ENCODE results near the gene NIN.

NIN gene, protein sequence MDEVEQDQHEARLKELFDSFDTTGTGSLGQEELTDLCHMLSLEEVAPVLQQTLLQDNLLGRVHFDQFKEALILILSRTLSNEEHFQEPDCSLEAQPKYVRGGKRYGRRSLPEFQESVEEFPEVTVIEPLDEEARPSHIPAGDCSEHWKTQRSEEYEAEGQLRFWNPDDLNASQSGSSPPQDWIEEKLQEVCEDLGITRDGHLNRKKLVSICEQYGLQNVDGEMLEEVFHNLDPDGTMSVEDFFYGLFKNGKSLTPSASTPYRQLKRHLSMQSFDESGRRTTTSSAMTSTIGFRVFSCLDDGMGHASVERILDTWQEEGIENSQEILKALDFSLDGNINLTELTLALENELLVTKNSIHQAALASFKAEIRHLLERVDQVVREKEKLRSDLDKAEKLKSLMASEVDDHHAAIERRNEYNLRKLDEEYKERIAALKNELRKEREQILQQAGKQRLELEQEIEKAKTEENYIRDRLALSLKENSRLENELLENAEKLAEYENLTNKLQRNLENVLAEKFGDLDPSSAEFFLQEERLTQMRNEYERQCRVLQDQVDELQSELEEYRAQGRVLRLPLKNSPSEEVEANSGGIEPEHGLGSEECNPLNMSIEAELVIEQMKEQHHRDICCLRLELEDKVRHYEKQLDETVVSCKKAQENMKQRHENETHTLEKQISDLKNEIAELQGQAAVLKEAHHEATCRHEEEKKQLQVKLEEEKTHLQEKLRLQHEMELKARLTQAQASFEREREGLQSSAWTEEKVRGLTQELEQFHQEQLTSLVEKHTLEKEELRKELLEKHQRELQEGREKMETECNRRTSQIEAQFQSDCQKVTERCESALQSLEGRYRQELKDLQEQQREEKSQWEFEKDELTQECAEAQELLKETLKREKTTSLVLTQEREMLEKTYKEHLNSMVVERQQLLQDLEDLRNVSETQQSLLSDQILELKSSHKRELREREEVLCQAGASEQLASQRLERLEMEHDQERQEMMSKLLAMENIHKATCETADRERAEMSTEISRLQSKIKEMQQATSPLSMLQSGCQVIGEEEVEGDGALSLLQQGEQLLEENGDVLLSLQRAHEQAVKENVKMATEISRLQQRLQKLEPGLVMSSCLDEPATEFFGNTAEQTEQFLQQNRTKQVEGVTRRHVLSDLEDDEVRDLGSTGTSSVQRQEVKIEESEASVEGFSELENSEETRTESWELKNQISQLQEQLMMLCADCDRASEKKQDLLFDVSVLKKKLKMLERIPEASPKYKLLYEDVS (N-terminal part only)

GRCh38 chr14:50830932-50831725 lies at the start of gene NIN:
Gene NIN, minus strand, starts transcription at chr14:50831162. Its CDS starts 9,106 bp downstream, at chr14:50822056.
- peak; percentile 77 for DNase-seq (ENCODE audit: low spot score)

DNA sequence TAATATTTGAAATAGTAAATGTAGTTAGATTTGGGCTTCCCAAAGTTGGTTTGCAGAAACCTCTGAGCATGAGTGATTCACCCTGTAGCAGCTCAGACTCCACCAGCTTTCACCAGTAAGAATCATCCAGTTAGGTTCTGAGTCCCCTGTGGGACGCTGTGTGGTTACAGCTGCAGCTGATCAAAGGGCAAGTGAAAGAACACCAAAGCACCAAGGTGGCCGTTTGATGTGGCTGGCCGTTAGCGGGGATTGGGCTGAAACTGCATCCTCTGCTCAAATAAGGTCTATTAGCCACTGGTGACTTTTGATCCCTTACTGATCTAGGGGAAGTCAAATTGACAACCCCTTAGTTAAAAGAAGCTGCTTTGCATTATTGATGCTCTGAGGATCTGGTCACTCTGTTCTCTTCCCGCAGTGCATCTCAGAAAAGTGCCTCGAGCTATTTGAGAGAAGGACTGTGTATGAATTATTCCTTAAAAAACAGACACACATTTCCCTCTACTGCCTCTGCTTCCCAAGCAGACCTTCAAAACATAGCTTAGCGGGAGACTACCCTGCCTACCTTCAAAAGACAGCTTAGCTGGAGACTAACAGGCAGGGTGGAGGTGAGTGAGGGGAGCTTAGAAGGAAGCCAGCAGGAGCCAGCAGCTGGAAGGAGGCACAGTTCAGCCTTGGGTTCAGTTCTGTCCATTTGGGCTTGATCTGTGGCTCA lies 44.6 kb upstream of the NIN start:
- DNase-seq (ENCODE audit: low spot score): no peak

DNA sequence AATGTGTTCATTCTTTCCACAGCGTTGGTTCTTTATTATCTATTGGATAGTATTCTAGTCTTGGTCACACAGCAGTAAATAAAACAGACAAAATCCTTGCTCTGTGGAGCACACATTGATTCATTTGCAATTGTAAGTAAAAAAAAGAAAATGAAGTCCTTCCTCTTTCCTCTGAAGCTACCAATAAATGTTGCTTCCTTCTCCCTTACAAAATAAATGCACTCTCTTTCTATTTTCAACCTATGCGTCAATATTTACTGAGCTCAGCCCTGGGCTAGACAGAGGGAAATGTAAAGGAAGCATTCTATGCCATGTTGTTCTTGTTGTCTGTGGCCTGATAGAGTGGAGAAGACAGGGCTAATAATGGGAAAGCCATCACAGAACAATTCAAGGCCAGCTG lies 43.8 kb upstream of the NIN start:
- no peak for DNase-seq (ENCODE audit: low spot score)

GRCh38 chr14:50871914-50872732 lies 41.2 kb upstream of the NIN start, which contains the start of gene ABHD12B:
Gene ABHD12B, plus strand, starts transcription at chr14:50872053. Its CDS starts 122 bp downstream, at chr14:50872175.
- DNase-seq (ENCODE audit: low spot score): no peak

DNA sequence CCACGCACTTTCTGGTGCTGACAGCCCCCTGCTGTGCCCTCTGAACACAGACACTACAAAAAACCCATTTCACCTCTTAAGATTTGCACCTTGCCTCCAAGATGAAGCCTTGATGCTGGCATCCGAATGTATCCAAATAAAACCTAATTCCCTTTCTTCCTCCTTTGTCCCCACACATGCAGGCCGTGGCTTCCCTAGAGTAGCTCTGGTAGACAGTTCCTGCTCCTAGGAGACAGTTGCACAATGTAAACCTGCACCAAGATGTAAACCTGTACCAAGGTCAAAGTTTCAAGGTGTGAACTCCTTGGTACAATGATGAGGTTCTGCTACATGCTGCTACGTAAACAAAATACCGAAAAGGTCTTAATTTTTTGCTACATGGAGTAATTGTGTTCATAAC lies 40.3 kb upstream of the NIN start:
- no peak for DNase-seq (ENCODE audit: low spot score)

GRCh38 chr14:50865391-50866076 lies 34.6 kb upstream of the NIN start:
- DNase-seq (ENCODE audit: low spot score): no peak

DNA sequence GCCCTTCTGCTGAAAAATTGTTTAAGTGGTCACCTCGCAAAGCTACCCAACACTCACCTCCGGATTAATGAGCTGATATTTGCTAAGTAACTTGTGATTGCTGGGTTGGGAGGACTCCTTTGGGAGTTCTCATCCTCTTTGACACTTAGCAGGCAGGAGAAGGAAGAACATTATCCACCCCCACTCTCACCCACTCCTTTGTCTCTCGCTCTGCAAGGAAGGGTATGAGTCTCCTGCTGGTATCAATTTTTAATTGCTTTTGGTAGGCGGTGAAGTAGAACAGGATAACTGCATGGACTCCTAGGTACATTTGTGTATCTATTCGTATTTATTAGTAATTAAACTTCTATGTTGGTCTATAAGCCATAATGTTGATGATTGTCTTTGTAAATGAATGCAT lies 34.0 kb upstream of the NIN start:
- DNase-seq (ENCODE audit: low spot score): no peak

DNA sequence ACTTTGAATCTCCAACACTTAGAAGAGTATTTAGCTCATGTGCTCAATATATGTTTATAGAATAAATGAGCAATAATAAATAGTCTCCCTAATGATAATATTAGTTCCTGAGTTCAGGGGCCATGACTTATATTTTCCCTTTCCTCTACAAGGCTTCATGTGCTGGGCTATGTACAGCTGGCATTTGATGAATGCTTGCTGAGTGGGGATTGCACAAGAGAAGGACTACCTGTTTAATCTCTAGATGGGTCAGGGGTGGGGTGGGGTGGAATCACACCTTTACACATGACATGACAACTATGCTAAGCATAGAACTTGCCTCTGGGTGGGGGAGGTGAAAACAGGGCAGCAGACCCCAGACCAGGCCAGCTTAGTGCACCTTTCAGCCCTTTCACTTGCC lies 33.3 kb upstream of the NIN start:
- no peak for DNase-seq (ENCODE audit: low spot score)

DNA sequence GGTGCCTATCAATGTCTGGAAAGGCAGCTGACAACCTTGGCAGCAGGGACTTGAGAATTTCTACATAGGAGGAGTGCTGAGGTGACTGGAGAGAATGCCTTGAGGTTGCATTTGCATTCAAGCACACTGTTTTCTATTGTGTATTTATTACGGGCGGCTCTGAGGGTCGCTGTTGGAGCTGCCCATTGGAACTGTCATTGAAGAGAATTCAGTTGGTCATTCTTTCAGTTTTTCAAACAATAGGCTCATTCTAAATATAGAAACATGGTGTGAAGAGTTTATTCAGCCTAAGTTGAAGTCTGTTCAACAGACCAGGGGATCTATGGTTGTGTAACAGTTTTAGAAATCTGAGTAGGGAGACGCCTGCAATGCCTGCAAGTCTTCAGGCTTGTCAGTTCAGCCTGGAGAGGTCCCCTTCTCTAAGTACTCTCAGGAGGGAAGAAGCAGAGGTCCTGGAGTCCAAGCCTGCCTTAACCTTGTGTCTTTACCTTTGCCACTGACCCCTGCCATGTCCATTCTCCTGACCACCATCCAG lies 31.1 kb upstream of the NIN start:
- DNase-seq (ENCODE audit: low spot score): no peak

DNA sequence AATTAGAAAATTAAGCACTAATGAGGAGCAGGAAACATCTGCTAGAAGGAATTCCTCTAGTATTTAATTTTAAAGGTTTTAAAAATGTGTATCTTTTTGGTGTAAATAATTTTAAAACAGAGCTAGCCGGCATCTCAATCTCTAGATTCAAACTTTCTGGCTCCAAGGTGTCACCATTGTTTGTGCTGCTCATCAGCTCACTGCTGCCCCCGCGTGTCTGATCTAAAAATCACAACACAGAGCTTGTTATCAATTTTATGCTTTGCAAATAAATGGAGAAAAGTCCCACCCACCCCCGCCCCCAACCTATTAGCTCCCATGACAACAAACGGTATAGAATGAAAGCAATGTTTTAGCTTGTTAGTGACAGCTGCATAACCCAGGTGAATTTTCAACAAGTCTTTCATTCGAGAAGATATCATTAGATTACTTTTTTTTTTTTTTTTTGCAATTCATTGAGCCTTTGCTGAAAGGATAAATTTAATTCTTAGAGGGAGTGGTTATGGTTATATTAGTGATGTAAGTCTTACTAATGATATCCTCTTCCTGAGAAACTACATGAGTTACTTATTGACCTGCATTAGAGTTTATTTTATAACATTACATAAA lies 29.6 kb upstream of the NIN start:
- peak; percentile 81 for DNase-seq (ENCODE audit: low spot score)

DNA sequence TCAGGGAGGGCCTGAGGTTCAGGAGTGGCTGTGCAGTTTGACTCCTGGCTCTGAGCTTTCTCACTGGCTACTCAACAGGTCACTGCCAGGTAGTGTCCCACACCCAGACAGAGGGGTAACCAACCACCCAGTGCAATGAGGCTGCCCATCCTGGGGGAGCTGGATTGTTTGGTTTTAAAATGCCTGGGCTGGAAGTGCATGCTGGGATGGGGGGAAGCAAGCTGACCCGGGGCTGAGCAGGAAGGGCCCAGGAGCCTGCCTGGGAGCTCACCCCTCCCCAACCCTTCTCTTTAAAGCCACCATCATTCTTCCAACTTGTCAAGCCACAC lies 28.3 kb upstream of the NIN start:
- DNase-seq (ENCODE audit: low spot score): no peak

- DNase-seq (ENCODE audit: low spot score): no peak
These were observed 25.7 kb upstream of the NIN start for GRCh38 chr14:50856660-50857059.

- DNase-seq (ENCODE audit: low spot score): no peak
These were observed 24.6 kb upstream of the NIN start for GRCh38 chr14:50855558-50855957.

GRCh38 chr14:50854521-50854920 lies 23.6 kb upstream of the NIN start:
- no peak for DNase-seq (ENCODE audit: low spot score)

DNA sequence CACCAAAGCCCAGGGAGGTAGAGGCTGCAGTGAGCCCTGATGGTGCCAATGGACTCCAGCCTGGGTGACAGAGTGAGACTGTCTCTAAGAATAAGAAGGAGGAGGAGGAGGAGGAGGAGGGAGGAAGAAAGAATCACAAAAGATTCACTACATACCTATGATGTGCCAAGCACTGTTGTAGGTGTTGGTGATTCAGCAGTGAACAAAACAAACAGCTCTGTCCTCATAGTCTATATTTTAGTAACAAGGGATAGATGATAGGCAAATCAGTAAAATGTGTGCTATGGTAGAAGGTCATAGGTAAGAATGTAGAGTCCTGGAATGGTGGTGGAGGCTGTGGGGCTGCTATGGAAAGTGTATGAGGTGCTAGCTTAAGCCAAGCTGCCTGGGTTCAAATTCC lies 22.9 kb upstream of the NIN start:
- DNase-seq (ENCODE audit: low spot score): no peak

DNA sequence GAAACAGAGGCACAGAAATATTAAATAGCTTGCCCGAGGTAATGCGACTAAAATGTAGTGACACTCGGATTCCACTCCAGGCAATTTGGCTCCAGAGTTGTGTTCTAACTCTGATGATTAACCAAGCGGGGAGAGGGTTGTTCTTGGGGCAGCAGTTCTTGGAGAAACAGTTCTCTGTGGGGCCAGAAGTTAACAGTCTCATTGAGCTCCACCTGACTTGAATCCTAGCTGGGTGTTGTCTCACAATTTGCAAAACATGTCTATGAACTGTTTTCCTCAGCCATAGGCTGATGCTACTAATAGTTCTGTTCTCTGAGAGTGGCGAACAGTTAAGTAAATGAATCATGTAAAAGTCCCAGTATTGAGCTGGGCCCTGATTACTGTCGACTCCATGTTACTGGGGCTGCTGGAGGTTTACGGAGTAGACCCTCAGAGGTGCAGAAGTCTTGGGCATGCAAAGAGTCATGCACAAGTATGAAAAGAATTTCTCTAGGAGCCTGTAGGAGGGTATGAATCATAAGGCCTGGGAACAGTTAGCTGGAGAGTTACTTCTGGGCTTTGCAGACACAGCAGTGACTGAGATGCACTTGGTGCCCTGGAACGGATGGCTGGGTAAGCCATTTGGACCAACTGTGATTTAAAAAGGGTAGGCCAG lies 15.4 kb upstream of the NIN start:
- no peak for DNase-seq (ENCODE audit: low spot score)

GRCh38 chr14:50845166-50845565 lies 14.2 kb upstream of the NIN start:
- DNase-seq (ENCODE audit: low spot score): no peak

DNA sequence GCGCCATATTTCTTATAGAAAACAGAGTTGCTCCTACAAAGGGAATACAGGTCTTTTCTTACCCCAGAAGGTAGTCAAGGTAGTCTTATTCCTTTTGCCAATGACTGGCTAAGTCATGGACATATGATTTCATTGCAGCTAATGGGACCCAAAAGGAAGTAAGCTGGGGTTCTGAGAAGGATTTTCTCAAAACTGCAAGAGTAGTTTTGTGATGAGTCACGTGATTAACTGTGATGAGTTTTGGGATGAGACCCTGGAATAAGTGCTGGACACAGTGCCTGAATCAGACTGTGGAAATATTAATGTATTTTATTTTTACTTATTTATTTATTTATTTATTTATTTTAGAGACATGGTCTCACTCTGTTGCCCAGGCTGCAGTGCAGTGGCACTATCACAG lies 13.4 kb upstream of the NIN start:
- no peak for DNase-seq (ENCODE audit: low spot score)
